Inflammatory macrophage (primary cell): Measurements from ENCODE around the gene OR6K2.
A peak's percentile ranks its signal among the peaks of the same experiment; 100 is the strongest.

Source experiments
- DNase-seq, 2 donors: peaks; one replicate each; pipeline ENCODE4 v3.0.0-alpha.2; 2020 to 2022

Gene OR6K2

GRCh38 chr1:158685085-158685484, 15.4 kb downstream of the OR6K2 start:
- no peak for DNase-seq

GRCh38 chr1:158681606-158682005, 18.8 kb downstream of the OR6K2 start:
- peak; percentile 15 to 64 for DNase-seq

- no peak for DNase-seq
Observed at GRCh38 chr1:158679289-158679688, 21.2 kb downstream of the OR6K2 start.

- no peak for DNase-seq
Observed at GRCh38 chr1:158675563-158676323, 24.7 kb downstream of the OR6K2 start.

- DNase-seq = no peak
Observed at GRCh38 chr1:158674302-158674701, 26.1 kb downstream of the OR6K2 start.

GRCh38 chr1:158666037-158666436, 34.4 kb downstream of the OR6K2 start:
- no peak for DNase-seq

- DNase-seq = peak; percentile 26 to 44
Observed at GRCh38 chr1:158654571-158654970, 45.9 kb downstream of the OR6K2 start.

GRCh38 chr1:158654086-158654485, 46.4 kb downstream of the OR6K2 start:
- DNase-seq = peak in 1 of 2 donors; percentile 15

- no peak for DNase-seq
Observed at GRCh38 chr1:158652721-158653334, 47.6 kb downstream of the OR6K2 start.
